Gastrocnemius medialis (tissue), 4 donors: ENCODE data around the gene CNKSR1.

Experiments
- POLR2A ChIP-seq, 2 donors: fragments of 450-650 bp; IDR thresholded peaks; one replicate each; pipeline ENCODE4 v1.6.1; 2017; ENCODE audit warnings: antibody characterized with exemption in 2 of 2, mild to moderate bottlenecking in 2 of 2, moderate library complexity in 2 of 2
- TF ChIP-seq, protein P1 (sequence below), 5 experiments: fragments of 450-650 bp in 3 of 5; fragments of 200-600 bp in 2 of 5; sonication (generic) in 2 of 5; IDR thresholded peaks in 4 of 5; conservative IDR thresholded peaks in 1 of 5; 1 replicate in 4 of 5; 2 replicates in 1 of 5; pipeline ENCODE4 v1.5.1; 2016 to 2019; ENCODE audit warnings: antibody characterized with exemption in 5 of 5, mild to moderate bottlenecking in 3 of 5, moderate library complexity in 3 of 5

DNA sequence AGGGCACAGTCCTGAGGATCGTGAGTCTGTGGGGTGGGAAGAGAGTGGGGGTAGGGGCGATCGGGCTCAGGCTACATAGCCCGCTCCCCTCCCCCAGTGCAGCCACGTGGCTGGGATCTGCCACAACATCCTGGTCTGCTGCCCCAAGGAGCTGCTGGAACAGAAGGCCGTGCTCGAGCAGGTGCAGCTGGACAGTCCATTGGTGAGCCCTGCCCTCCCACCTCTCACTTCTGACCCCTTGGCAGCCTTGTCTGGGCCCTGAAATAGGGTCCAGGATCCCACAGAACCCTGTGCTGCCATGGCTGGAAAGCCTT lies 5.0 kb downstream of the CNKSR1 start:
- TF ChIP-seq POLR2A (IDR thresholded peaks at IDR 0.05) = no peak
- TF ChIP-seq, protein P1, sequence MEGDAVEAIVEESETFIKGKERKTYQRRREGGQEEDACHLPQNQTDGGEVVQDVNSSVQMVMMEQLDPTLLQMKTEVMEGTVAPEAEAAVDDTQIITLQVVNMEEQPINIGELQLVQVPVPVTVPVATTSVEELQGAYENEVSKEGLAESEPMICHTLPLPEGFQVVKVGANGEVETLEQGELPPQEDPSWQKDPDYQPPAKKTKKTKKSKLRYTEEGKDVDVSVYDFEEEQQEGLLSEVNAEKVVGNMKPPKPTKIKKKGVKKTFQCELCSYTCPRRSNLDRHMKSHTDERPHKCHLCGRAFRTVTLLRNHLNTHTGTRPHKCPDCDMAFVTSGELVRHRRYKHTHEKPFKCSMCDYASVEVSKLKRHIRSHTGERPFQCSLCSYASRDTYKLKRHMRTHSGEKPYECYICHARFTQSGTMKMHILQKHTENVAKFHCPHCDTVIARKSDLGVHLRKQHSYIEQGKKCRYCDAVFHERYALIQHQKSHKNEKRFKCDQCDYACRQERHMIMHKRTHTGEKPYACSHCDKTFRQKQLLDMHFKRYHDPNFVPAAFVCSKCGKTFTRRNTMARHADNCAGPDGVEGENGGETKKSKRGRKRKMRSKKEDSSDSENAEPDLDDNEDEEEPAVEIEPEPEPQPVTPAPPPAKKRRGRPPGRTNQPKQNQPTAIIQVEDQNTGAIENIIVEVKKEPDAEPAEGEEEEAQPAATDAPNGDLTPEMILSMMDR (IDR thresholded peaks at IDR 0.05 in 4 of 5, conservative IDR thresholded peaks at IDR 0.05 in 1 of 5) = no peak
